Stimulated activated CD4-positive, alpha-beta T cell treated with anti-CD3 and anti-CD28 coated beads, Interleukin-2, amount 100 ng/mL, for 48 hours (primary cell): ENCODE results near the gene C2orf76.
"Not testable (repeated sequence)": the region's sequence is repeated elsewhere in the genome, so short reads cannot be mapped to it uniquely, and the experiment has no call there.

Experiments
- DNase-seq, 2 donors: peaks; one replicate each; pipeline ENCODE4 v3.0.0-alpha.2; 2020

C2orf76 gene

GRCh38 chr2:119293254-119293653 lies 73.4 kb downstream of the C2orf76 start:
- DNase-seq, result no peak

DNA sequence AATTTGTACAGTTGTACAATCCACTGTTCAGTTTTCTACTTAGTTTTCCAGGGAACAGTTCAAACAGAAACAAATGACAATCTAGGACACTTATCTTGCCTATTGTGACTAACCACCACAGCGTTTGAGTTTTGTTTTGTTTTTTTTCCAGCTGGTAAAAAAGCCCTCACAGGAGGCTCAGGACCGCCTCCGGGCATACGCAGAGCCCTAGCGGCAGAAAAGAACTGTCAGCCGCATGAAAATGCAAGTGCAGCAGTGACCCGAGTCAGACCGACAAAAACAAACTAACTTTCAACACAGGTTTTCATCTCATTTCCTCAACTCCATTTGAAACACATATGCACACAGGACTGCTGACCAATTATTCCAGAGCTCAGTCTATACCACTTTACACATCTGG lies 74.4 kb downstream of the C2orf76 start:
- no peak for DNase-seq

GRCh38 chr2:119291588-119292167 lies 75.0 kb downstream of the C2orf76 start:
- DNase-seq, result no peak

DNA sequence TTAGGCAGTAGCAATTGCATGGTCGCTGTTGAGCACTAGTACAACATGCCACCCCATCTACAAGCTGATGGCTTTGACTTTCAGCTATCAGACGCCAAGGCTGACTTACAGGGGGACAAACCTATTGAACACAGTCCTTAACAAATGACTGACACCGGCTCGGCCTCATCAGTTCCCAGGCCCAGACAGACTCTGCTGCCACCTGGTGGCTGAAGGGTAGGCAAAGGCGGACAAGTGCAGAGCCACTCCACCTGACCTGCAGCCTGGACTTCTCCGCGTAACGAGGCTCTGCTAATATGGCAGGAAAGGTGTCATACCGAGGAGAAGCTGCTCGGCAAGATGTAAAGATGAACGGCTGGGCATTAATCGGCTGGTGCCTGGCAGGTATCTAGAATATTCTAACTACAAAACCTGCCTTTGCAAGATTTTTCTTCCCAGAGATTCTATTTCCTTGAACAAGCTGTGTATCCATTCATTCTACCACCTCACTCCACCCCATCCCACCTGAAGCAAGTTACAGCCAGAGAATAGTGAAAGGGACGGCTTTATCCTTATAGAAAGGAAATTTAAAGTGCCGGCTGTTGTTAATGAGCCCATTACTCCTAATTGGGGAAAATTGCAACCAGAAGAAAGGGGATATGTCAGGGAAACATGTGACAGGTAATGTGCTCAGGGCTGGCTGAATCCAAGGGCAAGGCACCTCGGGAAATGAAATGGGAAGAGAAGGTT lies 75.6 kb downstream of the C2orf76 start:
- peak; percentile 63 to 80 for DNase-seq

GRCh38 chr2:119289642-119290041 lies 77.0 kb downstream of the C2orf76 start:
- DNase-seq, result no peak

DNA sequence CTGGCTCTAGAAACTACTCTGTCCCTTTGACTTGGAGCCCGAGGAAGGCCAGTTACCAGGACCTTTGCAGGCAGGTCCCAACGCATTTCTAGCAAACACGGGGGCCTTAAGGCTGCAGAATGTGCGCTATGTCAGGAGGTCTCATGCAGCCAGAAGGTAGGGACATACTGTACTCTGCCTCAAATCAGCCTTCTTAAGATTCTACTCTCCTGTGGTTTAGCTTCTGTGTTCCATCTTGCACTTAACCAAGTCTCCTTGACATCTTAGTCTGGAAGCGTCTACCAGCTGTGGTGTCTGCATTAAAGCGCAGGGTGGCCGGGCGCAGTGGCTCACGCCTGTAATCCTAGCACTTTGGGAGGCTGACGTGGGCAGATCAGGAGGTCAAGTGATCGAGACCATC lies 77.5 kb downstream of the C2orf76 start:
- no peak for DNase-seq

DNA sequence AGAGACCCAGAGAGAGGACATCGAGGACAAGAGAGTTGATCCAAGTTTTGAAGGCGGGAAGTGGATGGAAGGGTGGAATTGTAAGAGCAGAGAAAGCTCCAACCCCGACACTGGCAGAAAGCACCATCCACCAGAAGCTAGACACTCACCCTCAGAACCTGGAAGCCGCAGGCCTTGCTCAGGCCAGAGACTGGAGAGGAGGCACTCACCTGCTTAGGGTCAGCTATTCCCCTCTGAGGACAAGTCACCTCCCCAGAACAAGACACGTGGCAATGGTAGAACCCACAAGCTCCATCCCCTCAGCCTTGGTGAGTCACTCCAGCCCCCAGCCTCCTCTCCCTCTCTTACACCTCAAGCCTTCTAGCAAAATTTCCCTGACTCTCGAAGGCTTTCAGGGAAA lies 78.1 kb downstream of the C2orf76 start:
- no peak for DNase-seq

- no peak for DNase-seq
These were observed 80.0 kb downstream of the C2orf76 start for GRCh38 chr2:119286661-119287060.

DNA sequence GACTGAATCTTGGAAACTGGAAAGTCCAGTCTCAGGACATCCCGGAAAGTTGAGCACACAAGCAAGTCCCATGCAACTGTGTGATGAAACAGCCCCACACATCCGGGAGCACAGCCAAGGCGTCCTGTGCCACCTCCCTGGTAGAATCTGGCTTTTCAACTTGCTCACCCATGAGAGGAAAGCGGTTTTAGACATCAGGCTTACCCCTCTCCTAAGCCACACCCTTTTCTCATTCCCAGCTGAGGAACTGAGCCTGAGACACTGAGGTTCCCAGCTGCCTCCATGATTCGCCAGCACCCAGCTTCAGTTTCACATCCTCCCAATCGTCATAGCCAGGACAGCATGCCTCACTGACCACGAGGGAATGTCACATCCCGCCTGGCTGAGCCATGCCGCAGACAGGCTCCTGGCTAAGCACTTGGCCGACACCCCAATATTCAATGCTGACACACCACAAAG lies 82.7 kb downstream of the C2orf76 start:
- no peak for DNase-seq

GRCh38 chr2:119282996-119283511 lies 83.6 kb downstream of the C2orf76 start:
- DNase-seq, result no peak

DNA sequence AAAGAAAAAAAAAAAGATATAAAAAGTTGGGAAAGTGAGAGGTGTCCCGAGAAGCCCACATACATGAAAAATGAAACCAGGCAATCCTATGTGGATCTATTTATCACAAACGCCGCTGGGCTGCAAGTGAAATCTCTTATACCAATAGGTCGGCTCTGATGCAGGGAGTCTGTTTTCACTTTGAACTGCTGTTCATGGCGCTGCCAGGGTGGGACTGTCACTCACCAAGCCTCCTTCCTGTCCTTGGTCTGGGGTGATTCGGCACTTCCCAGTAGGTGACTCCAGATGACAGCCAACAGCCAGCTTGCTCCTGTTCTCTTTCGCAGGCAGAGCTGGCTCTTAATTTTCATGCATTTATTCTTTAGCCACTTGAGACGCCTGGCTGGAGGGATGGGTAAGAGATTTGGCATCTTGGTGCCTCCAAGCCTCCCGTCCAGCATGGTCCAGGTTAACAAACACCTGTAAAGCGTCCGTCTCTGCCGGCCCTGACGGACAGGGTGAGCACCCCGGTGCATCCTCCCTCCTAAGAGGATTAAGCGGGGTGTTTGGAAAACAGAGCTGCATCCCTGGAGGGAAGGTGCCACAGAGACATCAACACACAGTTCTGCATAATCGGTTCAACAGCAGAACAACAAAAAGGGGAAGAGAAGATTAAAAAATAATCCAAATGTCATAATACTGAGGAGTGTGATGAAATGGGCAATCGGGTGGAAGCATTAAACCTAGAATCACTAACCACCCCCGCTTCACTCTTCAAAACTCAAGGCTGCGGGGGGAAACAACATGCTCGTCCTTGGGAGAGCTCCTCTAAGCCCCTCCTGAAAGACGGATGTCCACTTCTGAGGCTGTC lies 84.3 kb downstream of the C2orf76 start:
- no peak for DNase-seq

DNA sequence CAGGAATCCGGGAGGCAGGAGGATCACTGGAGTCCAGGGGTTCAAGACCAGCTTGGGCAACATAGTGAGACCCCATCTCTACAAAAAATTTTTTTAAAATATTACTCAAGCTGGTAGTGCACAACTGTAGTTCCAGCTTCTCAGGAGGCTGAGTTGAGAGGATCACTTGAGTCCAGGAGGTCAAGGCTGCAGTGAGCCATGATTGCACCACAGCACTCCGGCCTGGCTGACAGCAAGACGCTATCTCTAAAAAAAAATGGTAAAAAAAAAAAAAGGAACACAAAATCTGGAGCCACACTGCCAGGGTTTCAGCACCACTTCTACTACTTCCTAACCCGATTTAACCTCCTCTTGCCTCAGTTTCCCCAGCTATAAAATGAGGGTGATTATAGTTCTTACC lies 86.0 kb downstream of the C2orf76 start:
- DNase-seq, result no peak

DNA sequence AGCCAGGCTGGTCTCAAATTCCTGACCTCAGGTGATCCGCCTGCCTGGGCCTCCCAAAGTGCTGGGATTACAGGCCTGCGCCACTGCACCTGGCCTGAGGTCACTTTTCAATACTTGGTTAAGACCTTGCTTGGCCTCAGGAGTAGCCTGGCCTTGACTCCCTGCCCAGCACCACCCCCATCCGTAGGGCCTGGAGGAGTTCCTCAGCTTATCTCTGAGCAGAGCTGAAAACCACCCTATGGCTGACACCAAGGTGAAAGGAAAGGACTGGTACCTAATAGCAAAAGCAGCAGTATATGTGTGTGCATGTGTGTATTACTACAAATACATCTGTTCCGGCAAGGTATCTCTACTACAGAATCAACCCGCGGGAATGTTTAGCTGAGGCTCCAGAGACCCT lies 87.0 kb downstream of the C2orf76 start:
- no peak for DNase-seq

GRCh38 chr2:119278946-119279345 lies 87.7 kb downstream of the C2orf76 start:
- DNase-seq, result no peak

DNA sequence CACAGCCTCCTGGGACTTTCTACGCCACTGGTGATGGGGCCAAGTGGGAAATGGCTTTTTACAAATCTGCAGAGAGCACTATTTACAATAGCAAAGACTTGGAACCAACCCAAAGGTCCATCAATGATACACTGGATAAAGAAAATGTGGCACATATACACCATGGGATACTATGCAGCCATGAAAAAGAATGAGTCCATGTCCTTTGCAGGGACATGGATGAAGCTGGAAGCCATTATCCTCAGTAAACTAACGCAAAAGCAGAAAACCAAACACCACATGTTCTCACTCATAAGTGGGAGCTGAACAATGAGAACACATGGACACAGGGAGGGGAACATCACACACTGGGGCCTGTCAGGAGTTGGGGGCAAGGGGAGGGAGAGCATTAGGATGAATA lies 88.2 kb downstream of the C2orf76 start:
- DNase-seq, result not testable (repeated sequence)

GRCh38 chr2:119276864-119277263 lies 89.8 kb downstream of the C2orf76 start:
- no peak for DNase-seq

GRCh38 chr2:119267604-119268003 lies 99.0 kb downstream of the C2orf76 start:
- DNase-seq, result no peak

GRCh38 chr2:119266091-119266589 lies 100.5 kb downstream of the C2orf76 start:
- DNase-seq, result no peak

DNA sequence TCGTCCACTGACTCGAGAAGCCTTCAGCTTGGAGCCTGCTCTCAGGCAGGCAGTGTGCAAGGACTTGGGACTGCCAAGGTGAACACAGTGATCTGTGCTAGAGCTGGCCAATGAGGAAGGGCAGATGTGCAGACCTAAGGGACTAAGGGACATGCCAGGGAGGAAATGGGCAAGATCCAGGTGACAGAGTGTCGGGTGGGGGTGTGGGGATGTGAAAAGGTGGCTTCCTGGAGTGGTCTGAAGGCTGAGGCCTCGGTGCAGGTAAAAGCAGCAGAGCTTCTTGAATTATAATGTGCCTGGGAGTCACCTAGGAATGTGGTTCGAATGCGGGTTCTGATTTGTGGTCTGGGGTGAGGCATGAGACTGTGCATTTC lies 101.0 kb downstream of the C2orf76 start:
- no peak for DNase-seq

DNA sequence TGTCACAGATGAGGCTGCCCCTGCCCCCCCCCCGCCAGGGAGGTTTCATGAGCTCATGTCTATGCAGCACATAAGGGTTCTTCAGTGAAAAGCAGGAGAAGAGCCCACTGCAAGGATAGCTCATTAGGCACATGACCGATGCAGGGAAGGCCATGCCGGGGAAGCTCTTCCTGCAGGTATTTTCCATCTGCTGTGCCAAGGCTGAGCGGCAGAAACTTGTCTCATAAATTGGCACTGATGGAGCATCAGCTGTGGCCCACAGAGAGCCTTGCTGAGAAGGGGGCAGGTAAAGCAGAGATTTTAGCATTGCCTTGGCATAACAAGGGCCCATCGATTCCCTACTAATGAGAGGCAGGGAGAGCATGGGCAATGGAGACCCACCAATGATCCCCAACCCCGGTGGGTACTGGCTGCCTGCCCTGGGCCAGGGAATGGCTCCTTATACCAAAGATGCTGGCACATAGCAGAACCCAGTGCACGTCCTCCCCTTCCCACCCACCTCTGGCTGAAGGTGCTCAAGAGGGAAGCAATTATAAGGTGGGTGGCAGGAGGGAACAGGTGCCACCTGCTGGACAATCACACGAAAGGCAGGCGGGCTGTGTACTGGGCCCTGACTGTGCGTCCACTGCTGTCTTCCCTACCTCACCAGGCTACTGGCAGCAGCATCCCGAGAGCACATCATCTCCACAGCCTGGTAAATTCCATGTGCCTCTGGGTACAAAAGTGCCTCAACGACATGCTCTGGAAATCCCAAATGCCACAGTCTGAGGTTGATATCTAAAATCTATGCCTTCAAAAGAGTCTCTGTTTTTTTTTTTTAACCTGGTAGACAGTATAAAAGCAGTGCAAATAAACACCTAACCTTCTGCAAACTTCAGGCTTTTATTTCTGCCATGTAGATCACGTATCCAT lies 101.6 kb downstream of the C2orf76 start:
- peak; percentile 34 to 35 for DNase-seq

DNA sequence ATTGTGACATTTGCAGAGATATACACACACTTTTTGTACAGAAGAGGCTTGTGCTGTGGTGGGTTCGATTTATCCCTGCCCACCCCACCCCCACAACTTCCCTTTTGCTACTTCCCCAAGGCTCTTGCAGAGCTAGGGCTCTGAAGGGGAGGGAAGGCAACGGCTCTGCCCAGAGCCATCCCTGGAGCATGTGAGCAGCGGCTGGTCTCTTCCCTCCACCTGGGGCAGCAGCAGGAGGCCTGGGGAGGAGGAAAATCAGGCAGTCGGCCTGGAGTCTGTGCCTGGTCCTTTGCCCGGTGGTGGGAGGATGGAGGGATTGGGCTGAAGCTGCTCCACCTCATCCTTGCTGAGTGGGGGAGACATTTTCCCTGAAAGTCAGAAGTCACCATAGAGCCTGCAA lies 103.0 kb downstream of the C2orf76 start:
- DNase-seq, result no peak

- no peak for DNase-seq
These were observed 103.6 kb downstream of the C2orf76 start for GRCh38 chr2:119263025-119263424.
